NCI-H345 treated with DMSO at 0.1 percent for 48 hours (cell line): ENCODE measurements around the gene AVP.
A peak's percentile ranks its signal among the peaks of the same experiment; 100 is the strongest.

ENCODE experiments used
- DNase-seq: peaks from one replicate; lab custom pipeline; 2025; ENCODE audit not compliant: unreplicated experiment; lab: John Stamatoyannopoulos, UW

AVP gene

GRCh38 chr20:3047486-3048419 lies 36.8 kb downstream of the AVP start:
- no peak for DNase-seq

GRCh38 chr20:3046677-3047462 lies 37.7 kb downstream of the AVP start:
- DNase-seq: peak; percentile 87

GRCh38 chr20:3045816-3046676 lies 38.5 kb downstream of the AVP start, which contains the start of gene MRPS26:
MRPS26 (plus strand) TSS chr20:3046052; CDS start chr20:3046069, 17 bp downstream.
- peak; percentile 68 for DNase-seq

GRCh38 chr20:3045042-3045815 lies 39.3 kb downstream of the AVP start:
- DNase-seq: peak; percentile 67

- no peak for DNase-seq
Measured at GRCh38 chr20:3044336-3044965, 40.1 kb downstream of the AVP start.

- DNase-seq: no peak
Measured at GRCh38 chr20:3043322-3043721, 41.2 kb downstream of the AVP start, which contains the start of gene GNRH2. GNRH2 (plus strand) TSS chr20:3043622; CDS start chr20:3044415, 793 bp downstream.

- DNase-seq: no peak
Measured at GRCh38 chr20:3042625-3043024, 41.9 kb downstream of the AVP start.

GRCh38 chr20:3041854-3042409 lies 42.6 kb downstream of the AVP start:
- peak; percentile 40 for DNase-seq

GRCh38 chr20:3040086-3040485 lies 44.4 kb downstream of the AVP start:
- no peak for DNase-seq

GRCh38 chr20:3039426-3039825 lies 45.1 kb downstream of the AVP start:
- no peak for DNase-seq

GRCh38 chr20:3038454-3038853 lies 46.1 kb downstream of the AVP start:
- DNase-seq: no peak

- DNase-seq: no peak
Measured at GRCh38 chr20:3037654-3038053, 46.9 kb downstream of the AVP start.

- no peak for DNase-seq
Measured at GRCh38 chr20:3032624-3033023, 51.9 kb downstream of the AVP start.
